WTC11 (cell line): ENCODE measurements around the gene SLC6A15.

ENCODE experiments used
- ZNF512 ChIP-seq: sonication (generic); formaldehyde crosslinking; IDR thresholded peaks from 2 replicates; pipeline ENCODE4 v1.8.1; 2022; ENCODE audit warnings: missing genetic modification reagents, borderline replicate concordance
- TF ChIP-seq, protein P1 (sequence below): sonication (generic); formaldehyde crosslinking; IDR thresholded peaks from 2 replicates; pipeline ENCODE4 v1.8.0; 2022; ENCODE audit warnings: mild to moderate bottlenecking, missing genetic modification reagents
- TF ChIP-seq, protein P2 (sequence below): sonication (generic); formaldehyde crosslinking; IDR thresholded peaks from 2 replicates; pipeline ENCODE4 v1.8.1; 2022; ENCODE audit warnings: low read depth, missing genetic modification reagents, borderline replicate concordance

DNA sequence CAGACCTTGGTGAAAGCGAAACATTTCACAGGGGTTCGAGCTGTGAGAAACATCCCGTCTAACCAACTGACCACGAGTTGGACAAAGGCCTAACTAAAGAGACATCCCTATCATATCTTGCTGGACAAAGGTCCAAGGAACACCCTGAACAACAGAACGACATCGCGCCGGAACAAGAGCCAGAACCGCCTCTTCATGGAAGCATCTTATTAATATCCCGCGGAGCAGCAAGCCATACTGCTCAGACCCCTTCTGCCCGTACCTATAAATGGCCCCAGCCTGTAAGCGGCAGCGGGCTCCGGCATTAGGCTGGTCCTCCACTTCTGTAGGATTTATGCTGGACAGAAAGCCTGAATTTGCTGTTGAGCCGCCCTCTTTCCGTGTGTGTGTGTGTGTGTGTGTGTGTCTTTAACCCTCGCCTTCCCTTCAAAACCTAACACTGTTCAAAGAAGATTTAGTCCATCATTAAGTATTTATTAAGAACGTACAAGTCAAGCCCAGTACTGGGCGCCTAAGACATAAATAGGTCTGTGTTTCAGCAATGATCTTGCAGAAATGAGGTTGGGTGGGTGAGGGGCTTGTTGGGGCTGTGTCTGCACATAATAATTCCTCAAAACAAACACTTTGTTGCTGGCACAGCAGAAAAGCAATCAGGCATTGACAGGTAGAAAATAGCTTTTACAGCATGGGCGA lies 1.9 kb downstream of the SLC6A15 start:
- TF ChIP-seq, protein P1, sequence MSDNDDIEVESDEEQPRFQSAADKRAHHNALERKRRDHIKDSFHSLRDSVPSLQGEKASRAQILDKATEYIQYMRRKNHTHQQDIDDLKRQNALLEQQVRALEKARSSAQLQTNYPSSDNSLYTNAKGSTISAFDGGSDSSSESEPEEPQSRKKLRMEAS (CRISPR knock-in tag): no peak
- no peak for TF ChIP-seq ZNF512 (CRISPR knock-in tag)
- TF ChIP-seq, protein P2, sequence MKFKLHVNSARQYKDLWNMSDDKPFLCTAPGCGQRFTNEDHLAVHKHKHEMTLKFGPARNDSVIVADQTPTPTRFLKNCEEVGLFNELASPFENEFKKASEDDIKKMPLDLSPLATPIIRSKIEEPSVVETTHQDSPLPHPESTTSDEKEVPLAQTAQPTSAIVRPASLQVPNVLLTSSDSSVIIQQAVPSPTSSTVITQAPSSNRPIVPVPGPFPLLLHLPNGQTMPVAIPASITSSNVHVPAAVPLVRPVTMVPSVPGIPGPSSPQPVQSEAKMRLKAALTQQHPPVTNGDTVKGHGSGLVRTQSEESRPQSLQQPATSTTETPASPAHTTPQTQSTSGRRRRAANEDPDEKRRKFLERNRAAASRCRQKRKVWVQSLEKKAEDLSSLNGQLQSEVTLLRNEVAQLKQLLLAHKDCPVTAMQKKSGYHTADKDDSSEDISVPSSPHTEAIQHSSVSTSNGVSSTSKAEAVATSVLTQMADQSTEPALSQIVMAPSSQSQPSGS (CRISPR knock-in tag): no peak
